Measurements from ENCODE around the gene GPBP1.

GRCh38 chr5:57259704-57260103 is 85.8 kb downstream of the GPBP1 start:
- TF ChIP-seq CEBPB (IDR thresholded peaks at IDR 0.05; ENCODE audit: low read depth) (no peak), CTCF (IDR thresholded peaks at IDR 0.05 in 2 of 3, conservative IDR thresholded peaks at IDR 0.05 in 1 of 3; ENCODE audit: borderline replicate concordance in 1 of 3, insufficient read depth in 1 of 3, low read depth in 2 of 3, low read length in 2 of 3) (no peak), EZH2 (IDR thresholded peaks at IDR 0.05) (no peak), MAX (IDR thresholded peaks at IDR 0.05) (no peak), POLR2AphosphoS5 (IDR thresholded peaks at IDR 0.05; ENCODE audit: low read depth, low read length) (no peak), SRF (IDR thresholded peaks at IDR 0.05; ENCODE audit: low read depth) (no peak)
